Measurements from ENCODE around the gene RCAN2. TPM values are rescaled to one million over a fixed set of nuclear protein-coding genes. Genes with fewer than 3 reads are reported as not detected.

The RCAN2 gene
- total and polyA plus RNA-seq, 9 of the 15 experiments (the other 6 are each of a cell fraction or from before 2014, with no cell fraction given), result 0.04 TPM; not detected in 8

GRCh38 chr6:46291880-46292279 lies 199.4 kb downstream of the RCAN2 start:
- no peak overlapping the region for H3K27ac ChIP-seq (ENCODE audit: extremely low read depth, low read depth, low read length)
- no peaks in the 10 kb centered on the region for H3K79me2 ChIP-seq (ENCODE audit: control insufficient read depth, insufficient read depth, low read length)
- POLR2A ChIA-PET, result interaction anchor here (0.6 kb wide), 1 partner anchor 486 kb away, joined by 3 read pairs; no protein-coding TSS in a partner anchor
- no peaks in the 10 kb centered on the region for H3K4me1 ChIP-seq (replicated peaks in 1 of 2; ENCODE audit: control insufficient read depth in 2 of 2, insufficient read depth in 2 of 2, low read length in 2 of 2)
- WGBS (ENCODE audit: insufficient coverage, low coverage, missing lambda C conversion rate), result 0% methylated on average over 2 of the region's 2 CpGs
- BruUV-seq (replicated peaks), result no TSS peak
- no peak overlapping the region for H3K4me3 ChIP-seq
- 0 out of 2 replicates have a peak, but pooled peaks cover 3% of the 10 kb centered on the region for H4K20me1 ChIP-seq (replicated peaks; ENCODE audit: control insufficient read depth, insufficient read depth, low read length)
- ATAC-seq (no peak), DNase-seq (ENCODE audit: extremely low read depth in 1 of 4, low spot score in 3 of 4) (no peak), FAIRE-seq (no peak)
- CTCF ChIA-PET (ENCODE audit: low intra/inter-chr PET ratio), result no interaction called here
- H3K9me3 ChIP-seq (replicated peaks; ENCODE audit: control insufficient read depth, insufficient read depth, low read depth, low read length), result no peaks in the 10 kb centered on the region
- no peak overlapping the region for H3K9ac ChIP-seq (ENCODE audit: insufficient read depth in 1 of 2, low read depth in 2 of 2, low read length in 2 of 2)
- no peak overlapping the region for H3K4me2 ChIP-seq (ENCODE audit: insufficient read depth, low read length)
- intact Hi-C loops (cut with micrococcal nuclease) (no loop called here), in situ Hi-C loops (cut with MboI) (no loop called here)
- no peak overlapping the region for H2AFZ ChIP-seq (ENCODE audit: low read depth, low read length)
- no peaks in the 10 kb centered on the region; a peak in 1 of 5 replicates for H3K27me3 ChIP-seq (ENCODE audit: control insufficient read depth in 2 of 2, insufficient read depth in 2 of 2, low read length in 2 of 2)
- TF ChIP-seq KDM5B (IDR thresholded peaks at IDR 0.05; ENCODE audit: insufficient replicate concordance, low read depth, low read length), result no peak
- TF ChIP-seq KLF13 (tag; IDR thresholded peaks at IDR 0.05; ENCODE audit: borderline replicate concordance, low read depth), result no peak
- peak; percentile 66 for TF ChIP-seq ZNF316 (IDR thresholded peaks at IDR 0.05)
- no peak for TF ChIP-seq TFAM (CRISPR knock-in tag; conservative IDR thresholded peaks at IDR 0.05)
- no peak for TF ChIP-seq ZNF274 (IDR thresholded peaks at IDR 0.05; ENCODE audit: borderline replicate concordance, low read depth, low read length)
- TF ChIP-seq NRF1 (conservative IDR thresholded peaks at IDR 0.05 in 1 of 2, IDR thresholded peaks at IDR 0.05 in 1 of 2), result no peak
- TF ChIP-seq MAFF (IDR thresholded peaks at IDR 0.05; ENCODE audit: low read length), result peak; percentile 40
- 0 out of 2 replicates have a peak, but pooled peaks have one; percentile 49 for TF ChIP-seq MAFK (IDR thresholded peaks at IDR 0.05; ENCODE audit: low read length)
- TF ChIP-seq NFIC (IDR thresholded peaks at IDR 0.05), result no peak
- peak; percentile 46; the same call in 1 of the 2 replicates for TF ChIP-seq MAFG (tag; conservative IDR thresholded peaks at IDR 0.05)
- TF ChIP-seq C11orf30 (IDR thresholded peaks at IDR 0.05; ENCODE audit: low read depth), result peak; percentile 44
- no peak for TF ChIP-seq ZNF79 (CRISPR knock-in tag; IDR thresholded peaks at IDR 0.05; ENCODE audit: low read depth)
- TF ChIP-seq MEF2A (IDR thresholded peaks at IDR 0.05; ENCODE audit: control insufficient read depth, low read depth, low read length), result no peak
- no peak for TF ChIP-seq NFE2 (IDR thresholded peaks at IDR 0.05; ENCODE audit: low read depth)
- TF ChIP-seq CEBPG (CRISPR knock-in tag; IDR thresholded peaks at IDR 0.05), result no peak
- no peak for TF ChIP-seq CEBPG (tag; conservative IDR thresholded peaks at IDR 0.05 in 1 of 2, IDR thresholded peaks at IDR 0.05 in 1 of 2)
- no peak for TF ChIP-seq L3MBTL2 (IDR thresholded peaks at IDR 0.05)
- TF ChIP-seq PRMT5 (CRISPR knock-in tag; IDR thresholded peaks at IDR 0.05), result no peak
- no peak for TF ChIP-seq NR1H2 (CRISPR knock-in tag; IDR thresholded peaks at IDR 0.05)
- no peak for TF ChIP-seq NFYB (IDR thresholded peaks at IDR 0.05; ENCODE audit: extremely low read depth, insufficient read length)
- H3K36me3 ChIP-seq (ENCODE audit: control insufficient read depth, insufficient read depth, low read length), result no peaks in the 10 kb centered on the region
- no peaks in the 10 kb centered on the region for H3K9me1 ChIP-seq (ENCODE audit: control insufficient read depth, insufficient read depth, low read length)

All from K562 (cell line).